Measurements from ENCODE around the gene UFM1.
"Not testable (repeated sequence)": the region's sequence is repeated elsewhere in the genome, so short reads cannot be mapped to it uniquely, and the experiment has no call there.

- TF ChIP-seq, protein P1, sequence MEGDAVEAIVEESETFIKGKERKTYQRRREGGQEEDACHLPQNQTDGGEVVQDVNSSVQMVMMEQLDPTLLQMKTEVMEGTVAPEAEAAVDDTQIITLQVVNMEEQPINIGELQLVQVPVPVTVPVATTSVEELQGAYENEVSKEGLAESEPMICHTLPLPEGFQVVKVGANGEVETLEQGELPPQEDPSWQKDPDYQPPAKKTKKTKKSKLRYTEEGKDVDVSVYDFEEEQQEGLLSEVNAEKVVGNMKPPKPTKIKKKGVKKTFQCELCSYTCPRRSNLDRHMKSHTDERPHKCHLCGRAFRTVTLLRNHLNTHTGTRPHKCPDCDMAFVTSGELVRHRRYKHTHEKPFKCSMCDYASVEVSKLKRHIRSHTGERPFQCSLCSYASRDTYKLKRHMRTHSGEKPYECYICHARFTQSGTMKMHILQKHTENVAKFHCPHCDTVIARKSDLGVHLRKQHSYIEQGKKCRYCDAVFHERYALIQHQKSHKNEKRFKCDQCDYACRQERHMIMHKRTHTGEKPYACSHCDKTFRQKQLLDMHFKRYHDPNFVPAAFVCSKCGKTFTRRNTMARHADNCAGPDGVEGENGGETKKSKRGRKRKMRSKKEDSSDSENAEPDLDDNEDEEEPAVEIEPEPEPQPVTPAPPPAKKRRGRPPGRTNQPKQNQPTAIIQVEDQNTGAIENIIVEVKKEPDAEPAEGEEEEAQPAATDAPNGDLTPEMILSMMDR (IDR thresholded peaks at IDR 0.05; ENCODE audit: poor library complexity, severe bottlenecking) = not testable (repeated sequence)
- not testable (repeated sequence) for TF ChIP-seq TAF1 (IDR thresholded peaks at IDR 0.05; ENCODE audit: low read depth); REST (IDR thresholded peaks at IDR 0.05; ENCODE audit: borderline replicate concordance); RAD21 (conservative IDR thresholded peaks at IDR 0.05); MXI1 (conservative IDR thresholded peaks at IDR 0.05; ENCODE audit: poor library complexity, severe bottlenecking); POLR2AphosphoS5 (IDR thresholded peaks at IDR 0.05); EZH2 (IDR thresholded peaks at IDR 0.05; ENCODE audit: borderline replicate concordance, insufficient read depth, low read length, poor library complexity, severe bottlenecking); EP300 (conservative IDR thresholded peaks at IDR 0.05; ENCODE audit: poor library complexity, severe bottlenecking); SMC3 (conservative IDR thresholded peaks at IDR 0.05; ENCODE audit: poor library complexity)
Observed at GRCh38 chr13:38370096-38370495, 20.4 kb downstream of the UFM1 start.
